Trophoblast cell (in vitro differentiated cells and primary cell): ENCODE results near the gene MTUS2.
A peak's percentile ranks its signal among the peaks of the same experiment; 100 is the strongest.

Experiments used
- DNase-seq, 2 donors: peaks; one replicate each; pipeline ENCODE4 v3.0.0-alpha.2; 2016
- H2AFZ ChIP-seq: 2 replicates; pipeline ENCODE4 v1.6.1; 2013; ENCODE audit warnings: low read length, moderate library complexity, mild to moderate bottlenecking; ENCODE audit not compliant: insufficient read depth, poor library complexity
- H2AK5ac ChIP-seq: 2 replicates; pipeline ENCODE4 v1.6.1; 2013; ENCODE audit warnings: mild to moderate bottlenecking, low read length
- H2BK120ac ChIP-seq: 2 replicates; pipeline ENCODE4 v1.6.1; 2013; ENCODE audit warnings: low read length, mild to moderate bottlenecking, moderate library complexity; ENCODE audit not compliant: insufficient read depth, poor library complexity
- H2BK12ac ChIP-seq: 2 replicates; pipeline ENCODE4 v1.6.1; 2013; ENCODE audit warnings: mild to moderate bottlenecking, low read length, moderate library complexity
- H2BK5ac ChIP-seq: 2 replicates; pipeline ENCODE4 v1.6.1; 2013; ENCODE audit warnings: low read length, low read depth, moderate library complexity, mild to moderate bottlenecking; ENCODE audit not compliant: poor library complexity
- H3K14ac ChIP-seq: 2 replicates; pipeline ENCODE4 v1.6.1; 2013; ENCODE audit warnings: mild to moderate bottlenecking, low read length
- H3K18ac ChIP-seq: 2 replicates; pipeline ENCODE4 v1.6.1; 2013; ENCODE audit warnings: mild to moderate bottlenecking, low read length
- H3K23ac ChIP-seq: 2 replicates; pipeline ENCODE4 v1.6.1; 2013; ENCODE audit warnings: low read length
- H3K27ac ChIP-seq: 2 replicates; pipeline ENCODE4 v1.5.1; 2013; ENCODE audit warnings: low read depth, mild to moderate bottlenecking, inconsistent platforms, low read length, moderate library complexity
- H3K27me3 ChIP-seq: 2 replicates; pipeline ENCODE4 v1.6.1; 2013; ENCODE audit warnings: inconsistent platforms, mild to moderate bottlenecking, low read length, moderate library complexity; ENCODE audit not compliant: insufficient read depth
- H3K36me3 ChIP-seq, 2 experiments: 1 replicate in 1 of 2; 2 replicates in 1 of 2; pipeline ENCODE4 v1.6.1; 2013; ENCODE audit warnings: low read length in 2 of 2, mild to moderate bottlenecking in 2 of 2, moderate library complexity in 1 of 2; ENCODE audit not compliant: insufficient read depth in 2 of 2, control insufficient read depth in 1 of 2
- H3K4ac ChIP-seq: 2 replicates; pipeline ENCODE4 v1.6.1; 2013; ENCODE audit warnings: low read depth, mild to moderate bottlenecking, low read length, moderate library complexity
- H3K4me1 ChIP-seq, 2 experiments: 1 replicate in 1 of 2; 2 replicates in 1 of 2; pipeline ENCODE4 v1.6.1; 2013; ENCODE audit warnings: low read length in 2 of 2, mild to moderate bottlenecking in 2 of 2, moderate library complexity in 1 of 2; ENCODE audit not compliant: insufficient read depth in 2 of 2, control insufficient read depth in 1 of 2
- H3K4me2 ChIP-seq: 2 replicates; pipeline ENCODE4 v1.6.1; 2013; ENCODE audit warnings: inconsistent platforms, mild to moderate bottlenecking, low read length, moderate library complexity
- H3K4me3 ChIP-seq: 2 replicates; pipeline ENCODE4 v1.5.1; 2013; ENCODE audit warnings: mild to moderate bottlenecking, low read depth, low read length, inconsistent platforms
- H3K79me1 ChIP-seq: one replicate; pipeline ENCODE4 v1.6.1; 2013; ENCODE audit warnings: low read length
- H3K79me2 ChIP-seq: 2 replicates; pipeline ENCODE4 v1.6.1; 2013; ENCODE audit warnings: low read length, mild to moderate bottlenecking; ENCODE audit not compliant: control insufficient read depth, insufficient read depth, poor library complexity
- H3K9ac ChIP-seq: 2 replicates; pipeline ENCODE4 v1.6.1; 2013; ENCODE audit warnings: mild to moderate bottlenecking, low read length
- H3K9me3 ChIP-seq: 2 replicates; pipeline ENCODE4 v1.6.1; 2013; ENCODE audit warnings: low read depth, mild to moderate bottlenecking, control low read depth, inconsistent platforms, low read length; ENCODE audit not compliant: insufficient read depth
- H4K12ac ChIP-seq: 2 replicates; pipeline ENCODE4 v1.6.1; 2013; ENCODE audit warnings: low read depth, mild to moderate bottlenecking, low read length, moderate library complexity
- H4K8ac ChIP-seq: 2 replicates; pipeline ENCODE4 v1.6.1; 2013; ENCODE audit warnings: low read depth, mild to moderate bottlenecking, low read length, moderate library complexity
- H4K91ac ChIP-seq: one replicate; pipeline ENCODE4 v1.6.1; 2013; ENCODE audit warnings: low read depth, mild to moderate bottlenecking, low read length, moderate library complexity
- whole genome bisulfite sequencing: extraction: QIAGEN DNeasy Blood & Tissue Kit; methylation state at CpG from one replicate; pipeline ENCODE4 v1.1.7; 2013; ENCODE audit warnings: missing lambda C conversion rate; ENCODE audit not compliant: insufficient read length, insufficient coverage; ENCODE audit errors: extremely low coverage; 5-methylcytosine and 5-hydroxymethylcytosine counted together

MTUS2 gene

DNA sequence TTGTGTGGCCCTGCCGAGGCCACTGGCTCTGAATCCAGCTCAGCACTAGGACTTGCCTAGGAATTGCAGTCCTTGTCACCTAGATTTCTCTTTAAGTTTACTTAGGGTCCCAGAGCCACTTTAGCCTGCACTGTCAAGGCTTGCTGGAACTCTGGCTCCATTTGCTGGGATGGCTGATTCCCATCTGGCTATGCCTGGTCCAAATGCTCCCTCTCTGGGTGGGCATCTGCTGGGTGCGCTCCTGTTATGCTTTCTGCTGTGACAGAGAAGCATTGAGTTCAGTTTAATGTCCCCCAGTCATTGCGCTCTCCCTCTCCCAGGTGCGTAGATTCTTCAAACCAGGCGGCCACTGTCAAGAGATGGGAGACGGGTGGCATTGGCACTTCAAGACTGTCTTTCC lies 102.2 kb downstream of the MTUS2 start:
- DNase-seq = no peak
- H2BK12ac ChIP-seq = no peak overlapping the region
- no peak overlapping the region for H3K9ac ChIP-seq
- H3K79me1 ChIP-seq = no peaks in the 10 kb centered on the region
- no peak overlapping the region for H2BK120ac ChIP-seq
- H3K4me1 ChIP-seq = no peaks in the 10 kb centered on the region
- H3K23ac ChIP-seq = no peak overlapping the region
- H4K8ac ChIP-seq = no peak overlapping the region
- no peak overlapping the region for H3K14ac ChIP-seq
- H3K27me3 ChIP-seq = no peaks in the 10 kb centered on the region
- H3K18ac ChIP-seq = no peak overlapping the region
- no peak overlapping the region for H2AFZ ChIP-seq
- H3K27ac ChIP-seq = no peak overlapping the region
- no CpG with 5 or more reads among the region's 6 CpGs for WGBS
- H3K4ac ChIP-seq = no peak overlapping the region
- no peaks in the 10 kb centered on the region for H3K79me2 ChIP-seq
- no peak overlapping the region for H2AK5ac ChIP-seq
- H3K4me3 ChIP-seq = no peak overlapping the region
- H3K36me3 ChIP-seq = no peaks in the 10 kb centered on the region
- peaks cover 6% of the 10 kb centered on the region for H3K9me3 ChIP-seq
- no peak overlapping the region for H4K12ac ChIP-seq
- H4K91ac ChIP-seq = no peak overlapping the region
- H3K4me2 ChIP-seq = no peak overlapping the region
- H2BK5ac ChIP-seq = no peak overlapping the region

DNA sequence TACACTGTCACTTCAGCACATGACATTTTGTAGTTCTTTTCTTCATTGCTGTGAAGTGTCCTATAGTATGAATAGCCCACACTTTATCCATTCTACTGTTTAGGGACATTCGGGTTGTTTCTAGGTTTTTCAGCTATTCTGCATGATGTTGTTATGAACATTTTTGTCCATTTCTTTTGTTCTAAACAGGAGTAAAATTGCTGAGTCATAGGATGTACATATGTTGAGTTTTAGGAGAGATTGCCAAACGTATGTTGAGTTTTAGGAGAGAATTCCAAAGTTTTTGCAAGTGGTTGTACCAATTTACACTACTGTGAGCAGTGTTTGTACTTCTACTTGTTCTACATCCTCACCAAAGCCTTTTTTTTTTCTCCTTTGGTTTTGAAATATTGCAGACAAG lies 115.0 kb downstream of the MTUS2 start:
- H3K14ac ChIP-seq = no peak overlapping the region
- H4K8ac ChIP-seq = no peak overlapping the region
- H3K4ac ChIP-seq = no peak overlapping the region

DNA sequence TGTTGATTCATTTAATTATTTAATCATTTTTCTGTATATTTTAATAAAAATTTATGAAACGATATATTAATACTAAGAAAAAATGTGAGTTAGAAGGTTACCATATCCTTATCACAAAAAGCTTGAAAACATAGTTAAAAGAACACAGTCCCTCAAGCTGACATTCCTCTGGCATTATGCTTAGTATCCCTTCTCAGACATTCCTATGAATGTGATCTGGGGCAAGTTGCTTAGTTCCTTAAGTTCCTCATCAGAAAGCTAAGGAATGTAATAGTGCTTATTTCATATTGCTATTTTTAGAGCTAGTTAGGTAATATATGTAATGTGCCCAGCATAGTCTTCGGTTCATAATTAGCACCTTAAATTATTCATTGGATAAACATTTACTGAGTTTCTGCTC lies 122.8 kb downstream of the MTUS2 start:
- H4K91ac ChIP-seq = no peak overlapping the region
- no peak overlapping the region for H3K14ac ChIP-seq
- DNase-seq = peak; percentile 8 to 71
- H2BK12ac ChIP-seq = no peak overlapping the region
- no peak overlapping the region for H3K27ac ChIP-seq
- H3K79me2 ChIP-seq = no peaks in the 10 kb centered on the region
- H2AK5ac ChIP-seq = no peak overlapping the region
- no peak overlapping the region for H3K9ac ChIP-seq
- H3K9me3 ChIP-seq = peaks cover 2% of the 10 kb centered on the region
- no peak overlapping the region for H3K23ac ChIP-seq
- no peaks in the 10 kb centered on the region for H3K79me1 ChIP-seq
- no peak overlapping the region for H2BK120ac ChIP-seq
- H4K12ac ChIP-seq = no peak overlapping the region
- H3K4me1 ChIP-seq = no peaks in the 10 kb centered on the region
- H2AFZ ChIP-seq = no peak overlapping the region
- no peaks in the 10 kb centered on the region for H3K27me3 ChIP-seq
- H3K4ac ChIP-seq = no peak overlapping the region
- no peak overlapping the region for H3K18ac ChIP-seq
- H3K4me2 ChIP-seq = no peak overlapping the region
- WGBS = no CpG with 5 or more reads among the region's 2 CpGs
- no peak overlapping the region for H3K4me3 ChIP-seq
- no peak overlapping the region for H2BK5ac ChIP-seq
- H3K36me3 ChIP-seq = no peaks in the 10 kb centered on the region
- H4K8ac ChIP-seq = no peak overlapping the region

More for the DNA sequence above, 115.0 kb downstream of the MTUS2 start:
- H3K79me2 ChIP-seq = no peaks in the 10 kb centered on the region
- no peak overlapping the region for H3K23ac ChIP-seq
- H3K9me3 ChIP-seq = peaks cover 1% of the 10 kb centered on the region
- no CpG with 5 or more reads among the region's 2 CpGs for WGBS
- H2AFZ ChIP-seq = no peak overlapping the region
- H2BK5ac ChIP-seq = no peak overlapping the region
- H3K79me1 ChIP-seq = no peaks in the 10 kb centered on the region
- H2AK5ac ChIP-seq = no peak overlapping the region
- DNase-seq = no peak
- H4K91ac ChIP-seq = no peak overlapping the region
- no peaks in the 10 kb centered on the region for H3K4me1 ChIP-seq
- no peak overlapping the region for H4K12ac ChIP-seq
- H3K27ac ChIP-seq = no peak overlapping the region
- H3K4me2 ChIP-seq = no peak overlapping the region
- no peak overlapping the region for H3K18ac ChIP-seq
- no peaks in the 10 kb centered on the region for H3K27me3 ChIP-seq
- H2BK120ac ChIP-seq = no peak overlapping the region
- no peak overlapping the region for H3K4me3 ChIP-seq
- H3K9ac ChIP-seq = no peak overlapping the region
- H2BK12ac ChIP-seq = no peak overlapping the region
- no peaks in the 10 kb centered on the region for H3K36me3 ChIP-seq

DNA sequence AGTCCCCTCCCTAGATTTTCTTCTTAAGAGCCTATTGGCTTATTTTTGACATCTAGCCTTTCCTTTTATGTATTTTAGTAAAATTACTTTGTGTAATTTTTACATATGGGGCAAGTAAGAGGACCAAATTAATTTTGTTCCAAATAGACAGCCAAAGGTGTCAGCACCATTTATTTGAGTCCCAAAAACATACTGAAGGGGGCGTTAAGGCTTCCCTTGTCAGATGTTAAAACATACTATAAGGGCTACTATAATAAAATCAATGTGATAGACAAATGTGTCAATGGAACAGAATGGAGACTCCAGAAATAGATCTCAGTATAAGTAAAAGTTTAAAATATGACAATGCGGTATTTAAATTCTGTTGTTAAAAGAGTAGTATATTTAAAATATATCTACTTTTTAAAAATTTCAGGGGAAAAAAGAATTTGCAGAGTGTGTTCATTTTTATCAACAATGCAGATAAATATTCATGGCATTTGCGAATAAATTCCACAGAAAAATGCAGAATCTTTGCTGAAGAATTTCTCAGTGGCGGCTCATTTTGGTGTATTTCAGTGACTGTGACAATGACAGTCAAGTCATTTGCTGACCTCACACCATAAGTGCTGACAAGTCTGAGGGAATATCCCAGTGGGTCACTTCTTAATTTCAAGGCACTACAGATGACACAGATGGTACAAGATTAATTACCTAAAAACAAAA lies 133.7 kb downstream of the MTUS2 start:
- no peak overlapping the region for H3K9ac ChIP-seq
- H3K4me1 ChIP-seq = no peaks in the 10 kb centered on the region
- H4K12ac ChIP-seq = no peak overlapping the region
- no peak overlapping the region for H2BK5ac ChIP-seq
- no peak overlapping the region for H2BK12ac ChIP-seq
- no peak overlapping the region for H2AFZ ChIP-seq
- no peak overlapping the region for H2AK5ac ChIP-seq
- H3K27ac ChIP-seq = no peak overlapping the region
- no peak overlapping the region for H3K4me3 ChIP-seq
- no peak overlapping the region for H3K18ac ChIP-seq
- H3K4ac ChIP-seq = no peak overlapping the region
- DNase-seq = peak in 1 of 2 donors; percentile 9
- no peak overlapping the region for H2BK120ac ChIP-seq
- H3K79me2 ChIP-seq = no peaks in the 10 kb centered on the region
- H3K36me3 ChIP-seq = no peaks in the 10 kb centered on the region
- no peak overlapping the region for H3K14ac ChIP-seq
- H4K8ac ChIP-seq = no peak overlapping the region
- no peaks in the 10 kb centered on the region for H3K79me1 ChIP-seq
- no peak overlapping the region for H3K4me2 ChIP-seq
- H3K27me3 ChIP-seq = no peaks in the 10 kb centered on the region
- no CpG with 5 or more reads among the region's 4 CpGs for WGBS
- H4K91ac ChIP-seq = no peak overlapping the region
- H3K23ac ChIP-seq = no peak overlapping the region
- H3K9me3 ChIP-seq = peaks cover 2% of the 10 kb centered on the region
